ENCODE measurements around the gene TAOK2. TPM values are rescaled to one million over a fixed set of nuclear protein-coding genes. Genes with fewer than 3 reads are reported as not detected.
"Not testable (repeated sequence)": the region's sequence is repeated elsewhere in the genome, so short reads cannot be mapped to it uniquely, and the experiment has no call there.

The TAOK2 gene
- total RNA-seq, 1 donor, result 44.6 TPM

- no peak for DNase-seq (ENCODE audit: low read depth)
- no peak overlapping the region for H3K4me3 ChIP-seq (ENCODE audit: low read depth, low read length)
- TF ChIP-seq, protein P1, sequence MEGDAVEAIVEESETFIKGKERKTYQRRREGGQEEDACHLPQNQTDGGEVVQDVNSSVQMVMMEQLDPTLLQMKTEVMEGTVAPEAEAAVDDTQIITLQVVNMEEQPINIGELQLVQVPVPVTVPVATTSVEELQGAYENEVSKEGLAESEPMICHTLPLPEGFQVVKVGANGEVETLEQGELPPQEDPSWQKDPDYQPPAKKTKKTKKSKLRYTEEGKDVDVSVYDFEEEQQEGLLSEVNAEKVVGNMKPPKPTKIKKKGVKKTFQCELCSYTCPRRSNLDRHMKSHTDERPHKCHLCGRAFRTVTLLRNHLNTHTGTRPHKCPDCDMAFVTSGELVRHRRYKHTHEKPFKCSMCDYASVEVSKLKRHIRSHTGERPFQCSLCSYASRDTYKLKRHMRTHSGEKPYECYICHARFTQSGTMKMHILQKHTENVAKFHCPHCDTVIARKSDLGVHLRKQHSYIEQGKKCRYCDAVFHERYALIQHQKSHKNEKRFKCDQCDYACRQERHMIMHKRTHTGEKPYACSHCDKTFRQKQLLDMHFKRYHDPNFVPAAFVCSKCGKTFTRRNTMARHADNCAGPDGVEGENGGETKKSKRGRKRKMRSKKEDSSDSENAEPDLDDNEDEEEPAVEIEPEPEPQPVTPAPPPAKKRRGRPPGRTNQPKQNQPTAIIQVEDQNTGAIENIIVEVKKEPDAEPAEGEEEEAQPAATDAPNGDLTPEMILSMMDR (IDR thresholded peaks at IDR 0.05; ENCODE audit: insufficient read depth, low read length), result no peak
Measured at GRCh38 chr16:29959293-29959692, 14.4 kb upstream of the TAOK2 start.

- not testable (repeated sequence) for H3K4me3 ChIP-seq (ENCODE audit: low read depth, low read length); DNase-seq (ENCODE audit: low read depth)
Measured at GRCh38 chr16:29959821-29960220, 13.8 kb upstream of the TAOK2 start.

GRCh38 chr16:29961127-29961478, 12.6 kb upstream of the TAOK2 start:
- peak overlapping the region; percentile 81 for H3K4me3 ChIP-seq (ENCODE audit: low read depth, low read length)
- DNase-seq (ENCODE audit: low read depth), result no peak
- TF ChIP-seq, protein P1 (IDR thresholded peaks at IDR 0.05; ENCODE audit: insufficient read depth, low read length), result no peak

- H3K4me3 ChIP-seq (ENCODE audit: low read depth, low read length), result peak within 1 kb of the TSS; percentile 81
- peak; percentile 80 for DNase-seq (ENCODE audit: low read depth)
- TF ChIP-seq, protein P1 (IDR thresholded peaks at IDR 0.05; ENCODE audit: insufficient read depth, low read length), result peak; percentile 56
Measured at GRCh38 chr16:29961479-29962343, 12.0 kb upstream of the TAOK2 start, which contains the start of gene TMEM219. Gene TMEM219, plus strand, starts transcription at chr16:29962079. Its CDS starts 1,065 bp downstream, at chr16:29963144.

GRCh38 chr16:29962344-29962994, 11.2 kb upstream of the TAOK2 start:
- TF ChIP-seq, protein P1 (IDR thresholded peaks at IDR 0.05; ENCODE audit: insufficient read depth, low read length), result no peak
- peak; percentile 59 for DNase-seq (ENCODE audit: low read depth)
- H3K4me3 ChIP-seq (ENCODE audit: low read depth, low read length), result peak overlapping the region; percentile 81

- peak overlapping the region; percentile 81 for H3K4me3 ChIP-seq (ENCODE audit: low read depth, low read length)
- no peak for DNase-seq (ENCODE audit: low read depth)
- TF ChIP-seq, protein P1 (IDR thresholded peaks at IDR 0.05; ENCODE audit: insufficient read depth, low read length), result no peak
Measured at GRCh38 chr16:29963021-29963743, 10.5 kb upstream of the TAOK2 start.

- no peak overlapping the region for H3K4me3 ChIP-seq (ENCODE audit: low read depth, low read length)
- no peak for DNase-seq (ENCODE audit: low read depth)
- TF ChIP-seq, protein P1 (IDR thresholded peaks at IDR 0.05; ENCODE audit: insufficient read depth, low read length), result no peak
Measured at GRCh38 chr16:29968205-29968604, 5.5 kb upstream of the TAOK2 start.
